H1 (cell line): ENCODE results near the gene C3orf49. TPM values are rescaled to one million over a fixed set of nuclear protein-coding genes. Genes with fewer than 3 reads are reported as not detected.

Experiments
- CTCF ChIA-PET: fragments of 300-600 bp; sonication (Branson Sonifier 250); formaldehyde crosslinking; loops from one replicate; lab custom pipeline; 2021; ENCODE audit not compliant: partially characterized antibody; lab: Charles Lee
- POLR2A ChIA-PET: fragments of 300-600 bp; sonication (Branson Sonifier 250); formaldehyde crosslinking; loops from one replicate; lab custom pipeline; 2021; ENCODE audit warnings: inconsistent platforms; ENCODE audit not compliant: partially characterized antibody; lab: Charles Lee
- DNase-seq, 2 experiments: peaks; one replicate each; pipeline versions ENCODE4 v3.0.0 to v3.0.0-alpha.2; 2010 to 2022; ENCODE audit warnings: low spot score in 2 of 2, low read depth in 1 of 2, mixed read lengths in 1 of 2
- FAIRE-seq: peaks from 2 replicates; lab custom pipeline; 2011; peaks lifted over from hg19 to GRCh38; lab: Jason Lieb, UNC
- H2AFZ ChIP-seq: 2 replicates; pipeline ENCODE4 v1.8.1; 2012; ENCODE audit warnings: low read length, inconsistent platforms
- H2AK5ac ChIP-seq: 2 replicates; pipeline ENCODE4 v1.6.1; 2013; ENCODE audit warnings: low read depth, low read length
- H2BK120ac ChIP-seq: replicated peaks from 2 replicates; pipeline ENCODE3; 2013; ENCODE audit warnings: low read depth, low read length, inconsistent platforms
- H2BK12ac ChIP-seq: 2 replicates; pipeline ENCODE4 v1.6.1; 2013; ENCODE audit warnings: low read depth, low read length
- H2BK15ac ChIP-seq: 2 replicates; pipeline ENCODE4 v1.6.1; 2013; ENCODE audit warnings: low read length
- H2BK20ac ChIP-seq: 2 replicates; pipeline ENCODE4 v1.6.1; 2013; ENCODE audit warnings: low read length
- H2BK5ac ChIP-seq: 2 replicates; pipeline ENCODE4 v1.6.1; 2013; ENCODE audit warnings: low read depth, low read length
- H3K14ac ChIP-seq: 2 replicates; pipeline ENCODE4 v1.6.1; 2013; ENCODE audit warnings: inconsistent platforms; ENCODE audit not compliant: insufficient read length
- H3K18ac ChIP-seq: 2 replicates; pipeline ENCODE4 v1.6.1; 2013; ENCODE audit warnings: low read length; ENCODE audit errors: extremely low read depth
- H3K23ac ChIP-seq: 2 replicates; pipeline ENCODE4 v1.6.1; 2013; ENCODE audit warnings: inconsistent platforms; ENCODE audit not compliant: insufficient read length
- H3K23me2 ChIP-seq: 2 replicates; pipeline ENCODE4 v1.6.1; 2013; ENCODE audit warnings: low read depth, low read length
- H3K27ac ChIP-seq: 2 replicates; pipeline ENCODE4 v1.6.1; 2011; ENCODE audit warnings: low read depth, low read length, inconsistent platforms
- H3K27me3 ChIP-seq, 4 experiments: replicated peaks in 1 of 4; 1 replicate in 1 of 4; 2 replicates in 3 of 4; pipeline versions ENCODE4 v1.6.1 to v1.8.1; 2011 to 2013; ENCODE audit warnings: low read length in 3 of 4, mild to moderate bottlenecking in 3 of 4, inconsistent platforms in 2 of 4, mixed read lengths in 2 of 4, moderate library complexity in 1 of 4; ENCODE audit not compliant: control insufficient read depth in 3 of 4, insufficient read depth in 3 of 4; ENCODE audit errors: extremely low read depth in 1 of 4
- H3K36me3 ChIP-seq, 4 experiments: 2 replicates each; pipeline versions ENCODE4 v1.6.1 to v1.8.1; 2011 to 2013; ENCODE audit warnings: mild to moderate bottlenecking in 4 of 4, low read length in 3 of 4, moderate library complexity in 2 of 4, control low read depth in 1 of 4, inconsistent platforms in 1 of 4; ENCODE audit not compliant: insufficient read depth in 4 of 4, control insufficient read depth in 2 of 4
- H3K4ac ChIP-seq: replicated peaks from 2 replicates; pipeline ENCODE3; 2013; ENCODE audit warnings: low read length, low read depth, mixed read lengths, inconsistent platforms; ENCODE audit not compliant: insufficient read length
- H3K4me1 ChIP-seq, 4 experiments: replicated peaks in 1 of 4; 1 replicate in 1 of 4; 2 replicates in 3 of 4; pipeline versions ENCODE4 v1.6.1 to v1.8.1; 2011 to 2013; ENCODE audit warnings: low read length in 3 of 4, inconsistent platforms in 2 of 4, mixed read lengths in 1 of 4; ENCODE audit not compliant: insufficient read depth in 4 of 4, control insufficient read depth in 3 of 4
- H3K4me2 ChIP-seq, 2 experiments: 2 replicates each; pipeline versions ENCODE4 v1.6.1 to v1.8.1; 2011 to 2013; ENCODE audit warnings: low read depth in 2 of 2, low read length in 2 of 2, control low read depth in 1 of 2, inconsistent platforms in 1 of 2, mild to moderate bottlenecking in 1 of 2; ENCODE audit not compliant: insufficient read depth in 1 of 2
- H3K4me3 ChIP-seq, 4 experiments: fragments of 200-600, 300-600 bp in 1 of 4; sonication (generic), shearing (Covaris generic), sonication (Bioruptor Twin) in 1 of 4; 2 replicates each; pipeline versions ENCODE4 v1.5.1 to v1.8.1; 2011 to 2016; ENCODE audit warnings: low read length in 4 of 4, low read depth in 3 of 4, control low read depth in 2 of 4, inconsistent platforms in 2 of 4, mild to moderate bottlenecking in 2 of 4, mixed read lengths in 1 of 4, moderate library complexity in 1 of 4; ENCODE audit not compliant: insufficient read depth in 2 of 4; ENCODE audit errors: extremely low read depth in 1 of 4
- H3K56ac ChIP-seq: replicated peaks from 2 replicates; pipeline ENCODE3; 2013; ENCODE audit warnings: low read depth, mild to moderate bottlenecking, mixed read lengths, low read length, inconsistent platforms; ENCODE audit not compliant: insufficient read length
- H3K79me1 ChIP-seq: 2 replicates; pipeline ENCODE4 v1.6.1; 2013; ENCODE audit warnings: low read depth, low read length, control low read depth
- H3K79me2 ChIP-seq, 2 experiments: 2 replicates each; pipeline versions ENCODE4 v1.6.1 to v1.8.1; 2012 to 2013; ENCODE audit warnings: low read length in 2 of 2, mild to moderate bottlenecking in 2 of 2, inconsistent platforms in 1 of 2; ENCODE audit not compliant: insufficient read depth in 2 of 2, control insufficient read depth in 1 of 2
- H3K9ac ChIP-seq, 4 experiments: replicated peaks in 1 of 4; 1 replicate in 1 of 4; 2 replicates in 3 of 4; pipeline versions ENCODE4 v1.6.1 to v1.8.1; 2011 to 2013; ENCODE audit warnings: low read depth in 3 of 4, low read length in 3 of 4, control low read depth in 2 of 4, mild to moderate bottlenecking in 2 of 4, moderate library complexity in 2 of 4, inconsistent platforms in 1 of 4; ENCODE audit errors: extremely low read depth in 1 of 4
- H3K9me3 ChIP-seq, 2 experiments: 2 replicates each; pipeline versions ENCODE4 v1.6.1 to v1.8.1; 2012 to 2013; ENCODE audit warnings: mild to moderate bottlenecking in 2 of 2, moderate library complexity in 2 of 2, control low read depth in 1 of 2, inconsistent platforms in 1 of 2, low read depth in 1 of 2, low read length in 1 of 2, mixed read lengths in 1 of 2; ENCODE audit not compliant: insufficient read depth in 2 of 2
- H4K20me1 ChIP-seq, 2 experiments: replicated peaks in 1 of 2; 2 replicates each; pipeline versions ENCODE3 to v1.8.1; 2011 to 2013; ENCODE audit warnings: inconsistent platforms in 2 of 2, low read length in 2 of 2, mild to moderate bottlenecking in 1 of 2; ENCODE audit not compliant: insufficient read depth in 2 of 2, control insufficient read depth in 1 of 2
- H4K5ac ChIP-seq: 2 replicates; pipeline ENCODE4 v1.6.1; 2013; ENCODE audit warnings: low read length, low read depth, mixed read lengths, inconsistent platforms; ENCODE audit not compliant: insufficient read length
- H4K8ac ChIP-seq: 2 replicates; pipeline ENCODE4 v1.8.0; 2013; ENCODE audit warnings: mild to moderate bottlenecking, moderate library complexity, low read length, inconsistent platforms; ENCODE audit not compliant: insufficient read depth; ENCODE audit errors: extremely low read depth
- H4K91ac ChIP-seq: replicated peaks from 2 replicates; pipeline ENCODE3; 2013; ENCODE audit warnings: low read length, mixed read lengths, inconsistent platforms; ENCODE audit not compliant: insufficient read length
- BACH1 ChIP-seq: IDR thresholded peaks from 2 replicates; pipeline ENCODE4 v1.6.1; 2012; ENCODE audit warnings: low read length, improper control_type of control experiment
- CEBPB ChIP-seq: IDR thresholded peaks from 2 replicates; pipeline ENCODE4 v1.6.1; 2012; ENCODE audit warnings: low read depth, low read length
- CHD1 ChIP-seq: IDR thresholded peaks from 2 replicates; pipeline ENCODE4 v1.6.1; 2012; ENCODE audit warnings: low read depth, low read length, improper control_type of control experiment
- EP300 ChIP-seq, 2 experiments: IDR thresholded peaks; 1 replicate in 1 of 2; 2 replicates in 1 of 2; pipeline ENCODE4 v1.6.1; 2011 to 2012; ENCODE audit warnings: low read depth in 2 of 2, low read length in 2 of 2, mild to moderate bottlenecking in 2 of 2, borderline replicate concordance in 1 of 2, inconsistent platforms in 1 of 2, moderate library complexity in 1 of 2
- EZH2 ChIP-seq: fragments of 200-600 bp; sonication (generic); IDR thresholded peaks from 2 replicates; pipeline ENCODE4 v1.7.1; 2012; ENCODE audit warnings: low read depth, mild to moderate bottlenecking, moderate library complexity, low read length, inconsistent platforms; ENCODE audit not compliant: severe bottlenecking
- HDAC6 ChIP-seq: IDR thresholded peaks from one replicate; pipeline ENCODE4 v1.7.1; 2012; ENCODE audit warnings: low read depth, mild to moderate bottlenecking, inconsistent platforms, low read length, moderate library complexity
- JUN ChIP-seq: IDR thresholded peaks from 2 replicates; pipeline ENCODE4 v1.6.1; 2011; ENCODE audit warnings: low read depth, mild to moderate bottlenecking, improper control_type of control experiment, low read length
- JUND ChIP-seq: IDR thresholded peaks from 2 replicates; pipeline ENCODE4 v1.6.1; 2011; ENCODE audit warnings: mild to moderate bottlenecking, improper control_type of control experiment, low read length
- KDM1A ChIP-seq: fragments of 200-600, 300-600 bp; sonication (generic); IDR thresholded peaks from 2 replicates; pipeline ENCODE4 v1.7.1; 2016; ENCODE audit warnings: mild to moderate bottlenecking, low read length, borderline replicate concordance
- NRF1 ChIP-seq: IDR thresholded peaks from 2 replicates; pipeline ENCODE4 v1.6.1; 2011; ENCODE audit warnings: mild to moderate bottlenecking, low read depth, low read length, improper control_type of control experiment
- RFX5 ChIP-seq: IDR thresholded peaks from 2 replicates; pipeline ENCODE4 v1.6.1; 2011; ENCODE audit warnings: low read depth, low read length, improper control_type of control experiment, borderline replicate concordance
- SIRT6 ChIP-seq: IDR thresholded peaks from one replicate; pipeline ENCODE4 v1.7.1; 2012; ENCODE audit warnings: low read length, inconsistent platforms
- SIX5 ChIP-seq: IDR thresholded peaks from 2 replicates; pipeline ENCODE4 v1.6.1; 2011; ENCODE audit warnings: mild to moderate bottlenecking, low read depth, low read length
- SP2 ChIP-seq: IDR thresholded peaks from 2 replicates; pipeline ENCODE4 v1.6.1; 2012; ENCODE audit warnings: mild to moderate bottlenecking, low read length, inconsistent platforms
- SP4 ChIP-seq: IDR thresholded peaks from 2 replicates; pipeline ENCODE4 v1.6.1; 2012; ENCODE audit warnings: low read length, inconsistent platforms
- WGBS, 2 experiments: shearing (Covaris generic) in 1 of 2; methylation state at CpG; one replicate each; pipeline versions ENCODE4 v1.1.6 to v1.1.7; 2013 to 2015; ENCODE audit warnings: low lambda C conversion rate in 2 of 2, mixed read lengths in 2 of 2, inconsistent platforms in 1 of 2, low coverage in 1 of 2, missing lambda C conversion rate in 1 of 2; ENCODE audit not compliant: insufficient replicate concordance in 2 of 2, insufficient coverage in 1 of 2, insufficient read length in 1 of 2; ENCODE audit errors: extremely low coverage in 1 of 2, missing lambda C conversion rate in 1 of 2; 5-methylcytosine and 5-hydroxymethylcytosine counted together
- polyA plus RNA-seq, 7 experiments: library from polyadenylated mRNA; depleted of rRNA in 3 of 7; stranded (reverse) in 5 of 7; unstranded in 2 of 7; fragments of >200 nt in 5 of 7; fragments of 200-250 nt in 2 of 7; gene quantifications; 1 replicate in 5 of 7; 2 replicates in 1 of 7; 4 replicates in 1 of 7; pipeline versions ENCODE4 v1.2.1 to v1.2.3, GENCODE V29; 2011 to 2013; ENCODE audit warnings: missing spikeins in 2 of 7, mixed read lengths in 2 of 7
- total RNA-seq: library from RNA; stranded (reverse); fragmentation: NEBNext Ultra II Directional; extraction: Animal tissue kit (Norgen Biotek cat#: 25700); gene quantifications from 2 replicates; pipeline ENCODE4 v1.2.1, GENCODE V29; 2021

C3orf49 gene
- total and polyA plus RNA-seq, 2 of the 8 experiments (the other 6 are each of a cell fraction or from before 2014, with no cell fraction given): not detected

- FAIRE-seq (no peak), DNase-seq (no peak)
- Histone ChIP-seq H2AFZ (peak overlapping the region; percentile 56; the same call in 1 of the 2 replicates), H3K36me3 (no peaks in the 10 kb centered on the region), H3K79me1 (peaks cover 3% of the 10 kb centered on the region; the same call in 1 of the 2 replicates), H2AK5ac (peak overlapping the region; percentile 42; the same call in 1 of the 2 replicates), H3K56ac (peak overlapping the region; percentile 85), H3K4me3 (peak overlapping the region; percentile 73 to 97 (median 84)), H3K79me2 (peaks cover 0 to 62% of the 10 kb centered on the region in 2 experiments; a peak in 2 of 4 replicates), H4K5ac (peak overlapping the region; percentile 73), H3K23me2 (peaks cover 6% of the 10 kb centered on the region), H3K4ac (no peak overlapping the region), H2BK120ac (peak overlapping the region; percentile 12), H2BK12ac (0 out of 2 replicates have a peak overlapping the region, but pooled peaks have one; percentile 50), H2BK15ac (no peak overlapping the region), H3K23ac (no peak overlapping the region), H3K4me1 (peaks cover 5 to 24% (median 12%) of the 10 kb centered on the region in 4 experiments), H3K14ac (no peak overlapping the region), H3K18ac (peak overlapping the region; percentile 99), H3K27ac (no peak overlapping the region), H3K9me3 (no peaks in the 10 kb centered on the region), H3K27me3 (no peaks in the 10 kb centered on the region), H2BK5ac (no peak overlapping the region), H3K4me2 (peak overlapping the region; percentile 87 to 98), H3K9ac (peak overlapping the region in 3 of 4 experiments; percentile 65 to 93 (median 73); a peak in 4 of 7 replicates), H4K20me1 (no peaks in the 10 kb centered on the region), H2BK20ac (no peak overlapping the region), H4K8ac (peak overlapping the region; percentile 96; the same call in 1 of the 2 replicates), H4K91ac (peak overlapping the region; percentile 66)
- CTCF ChIA-PET: interaction anchor here (0.6 kb wide), 1 partner anchor 382 kb away, joined by 3 read pairs; no protein-coding TSS in a partner anchor
- 38% methylated on average over 5 of the region's 5 CpGs; no CpG with 5 or more reads in 1 of the 2 experiments for WGBS, 2 experiments
- TF ChIP-seq SP2: no peak
- no peak for TF ChIP-seq KDM1A
- TF ChIP-seq HDAC6: no peak
- TF ChIP-seq EP300 (IDR thresholded peaks at IDR 0.05; ENCODE audit: borderline replicate concordance in 1 of 2, low read depth in 2 of 2, low read length in 2 of 2): no peak
- no peak for TF ChIP-seq JUN
- TF ChIP-seq CHD1: no peak
- no peak for TF ChIP-seq BACH1
- no peak for TF ChIP-seq SIX5
- no peak for TF ChIP-seq EZH2
- TF ChIP-seq CEBPB: no peak
- TF ChIP-seq JUND: no peak
- no peak for TF ChIP-seq SP4
- no peak for TF ChIP-seq NRF1
- no peak for TF ChIP-seq SIRT6
- no peak for TF ChIP-seq RFX5
- POLR2A ChIA-PET: interaction anchor here (0.6 to 1.6 kb wide), 6 partner anchors 11 to 1097 kb away, joined by 3 to 6 read pairs (median 4); partner anchors contain the start of gene SCAANT1
Observed at GRCh38 chr3:63862804-63863149, 43.7 kb downstream of the C3orf49 start.
